ENCODE measurements around the gene TCF4. TPM values are rescaled to one million over a fixed set of nuclear protein-coding genes. Genes with fewer than 3 reads are reported as not detected.

Gene TCF4
- total and polyA plus RNA-seq, 2 donors (not counting 3 experiments of a cell fraction or from before 2014, with no cell fraction given): 183 to 390 TPM

- Histone ChIP-seq H3K4me1 (ENCODE audit: control insufficient read depth, extremely low read depth, insufficient read depth, low read length) (peaks cover 31% of the 10 kb centered on the region), H3K27me3 (ENCODE audit: control insufficient read depth in 2 of 2, insufficient read depth in 2 of 2, low read length in 2 of 2) (no peaks in the 10 kb centered on the region), H3K79me2 (ENCODE audit: control insufficient read depth, insufficient read depth, low read length) (peaks cover 16% of the 10 kb centered on the region), H2AFZ (ENCODE audit: low read depth, low read length) (no peak overlapping the region), H4K20me1 (replicated peaks; ENCODE audit: control insufficient read depth, extremely low read depth, insufficient read depth, low read length) (no peaks in the 10 kb centered on the region), H3K4me2 (ENCODE audit: insufficient read depth, low read length) (no peak overlapping the region), H3K36me3 (ENCODE audit: control insufficient read depth in 2 of 2, extremely low read depth in 1 of 2, insufficient read depth in 2 of 2, low read length in 2 of 2) (no peaks in the 10 kb centered on the region), H3K27ac (ENCODE audit: insufficient read depth, low read depth, low read length) (no peak overlapping the region), H3K4me3 (replicated peaks in 1 of 3; ENCODE audit: insufficient read depth in 1 of 3, low read depth in 1 of 3, low read length in 3 of 3) (no peak overlapping the region), H3K9me3 (replicated peaks; ENCODE audit: control insufficient read depth, insufficient read depth, low read length) (no peaks in the 10 kb centered on the region), H3K9ac (replicated peaks; ENCODE audit: extremely low read depth, insufficient read depth, low read length) (no peak overlapping the region), H3K9me1 (replicated peaks; ENCODE audit: control insufficient read depth, extremely low read depth, insufficient read depth, low read length) (no peaks in the 10 kb centered on the region)
- BruUV-seq (replicated peaks): no TSS peak
- ChIA-PET POLR2A (no interaction called here), CTCF (no interaction called here)
- FAIRE-seq: no peak
- intact Hi-C loops (cut with micrococcal nuclease) (no loop called here), dilution Hi-C loops (cut with MboI; ENCODE audit: extremely low pct_ligation_motif_present, low sequenced_read_pairs) (no loop called here)
- no peak for TF ChIP-seq CTCF (IDR thresholded peaks at IDR 0.05; ENCODE audit: extremely low read depth in 1 of 2, insufficient read depth in 1 of 2, low read depth in 1 of 2, low read length in 2 of 2)
- peak; percentile 25 for TF ChIP-seq JUN (IDR thresholded peaks at IDR 0.05; ENCODE audit: borderline replicate concordance, insufficient read depth, insufficient read length, low read depth)
- DNase-seq (ENCODE audit: low read depth, low spot score): peak; percentile 39
Observed at GRCh38 chr18:55515941-55516710, 71.9 kb downstream of the TCF4 start.

DNA sequence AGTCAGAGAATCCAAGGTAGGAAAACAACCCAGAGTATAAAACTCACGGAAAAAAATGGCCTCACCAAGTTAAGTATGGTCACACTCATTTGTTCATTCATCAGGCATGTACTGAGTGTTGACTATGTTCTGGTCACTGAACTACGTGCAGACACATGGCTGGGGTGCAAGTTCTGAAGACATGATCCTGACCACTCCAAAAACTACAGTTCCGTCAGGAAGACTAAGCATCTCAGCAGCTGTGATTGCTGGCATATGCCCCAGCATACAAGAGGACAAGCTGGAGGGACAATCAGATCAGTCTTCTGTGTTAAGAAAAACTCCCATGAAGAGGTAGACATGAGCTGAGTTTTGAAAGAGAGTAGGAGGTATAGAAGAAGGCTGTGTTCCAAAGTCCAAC, 72.8 kb downstream of the TCF4 start:
- H3K4me1 ChIP-seq (ENCODE audit: control insufficient read depth, extremely low read depth, insufficient read depth, low read length): peaks cover 35% of the 10 kb centered on the region
- FAIRE-seq: no peak
- ChIA-PET POLR2A (no interaction called here), CTCF (no interaction called here)
- no peaks in the 10 kb centered on the region for H3K9me3 ChIP-seq (replicated peaks; ENCODE audit: control insufficient read depth, insufficient read depth, low read length)
- H3K27ac ChIP-seq (ENCODE audit: insufficient read depth, low read depth, low read length): no peak overlapping the region
- no peaks in the 10 kb centered on the region for H4K20me1 ChIP-seq (replicated peaks; ENCODE audit: control insufficient read depth, extremely low read depth, insufficient read depth, low read length)
- H3K79me2 ChIP-seq (ENCODE audit: control insufficient read depth, insufficient read depth, low read length): peaks cover 16% of the 10 kb centered on the region
- H3K9ac ChIP-seq (replicated peaks; ENCODE audit: extremely low read depth, insufficient read depth, low read length): no peak overlapping the region
- no peaks in the 10 kb centered on the region for H3K36me3 ChIP-seq (ENCODE audit: control insufficient read depth in 2 of 2, extremely low read depth in 1 of 2, insufficient read depth in 2 of 2, low read length in 2 of 2)
- no peak overlapping the region for H2AFZ ChIP-seq (ENCODE audit: low read depth, low read length)
- intact Hi-C loops (cut with micrococcal nuclease): no loop called here
- BruUV-seq (replicated peaks): no TSS peak
- dilution Hi-C loops (cut with MboI; ENCODE audit: extremely low pct_ligation_motif_present, low sequenced_read_pairs): no loop called here
- H3K9me1 ChIP-seq (replicated peaks; ENCODE audit: control insufficient read depth, extremely low read depth, insufficient read depth, low read length): no peaks in the 10 kb centered on the region
- no peak for DNase-seq (ENCODE audit: low read depth, low spot score)
- H3K27me3 ChIP-seq (ENCODE audit: control insufficient read depth in 2 of 2, insufficient read depth in 2 of 2, low read length in 2 of 2): no peaks in the 10 kb centered on the region
- no peak overlapping the region for H3K4me2 ChIP-seq (ENCODE audit: insufficient read depth, low read length)
- no peak overlapping the region for H3K4me3 ChIP-seq (replicated peaks in 1 of 3; ENCODE audit: insufficient read depth in 1 of 3, low read depth in 1 of 3, low read length in 3 of 3)
- TF ChIP-seq MAX (IDR thresholded peaks at IDR 0.05; ENCODE audit: insufficient read depth, insufficient read length) (no peak), GATA2 (IDR thresholded peaks at IDR 0.05; ENCODE audit: insufficient read depth, insufficient read length, low read depth, low read length) (no peak), FOS (IDR thresholded peaks at IDR 0.05; ENCODE audit: borderline replicate concordance, insufficient read depth, low read length) (no peak), POLR2AphosphoS5 (IDR thresholded peaks at IDR 0.05; ENCODE audit: insufficient read depth, low read depth, low read length) (no peak), JUN (IDR thresholded peaks at IDR 0.05; ENCODE audit: borderline replicate concordance, insufficient read depth, insufficient read length, low read depth) (no peak), EZH2 (IDR thresholded peaks at IDR 0.05; ENCODE audit: borderline replicate concordance, low read depth, low read length, severe bottlenecking) (no peak), POLR2A (IDR thresholded peaks at IDR 0.05; ENCODE audit: low read depth, low read length) (no peak), CTCF (IDR thresholded peaks at IDR 0.05; ENCODE audit: extremely low read depth in 1 of 2, insufficient read depth in 1 of 2, low read depth in 1 of 2, low read length in 2 of 2) (no peak), MYC (IDR thresholded peaks at IDR 0.05; ENCODE audit: low read depth, low read length) (no peak)
